Measurements from ENCODE around the gene PI4KB. TPM values are rescaled to one million over a fixed set of nuclear protein-coding genes. Genes with fewer than 3 reads are reported as not detected.

The PI4KB gene
- total and polyA plus RNA-seq, 9 of the 15 experiments (the other 6 are each of a cell fraction or from before 2014, with no cell fraction given) = 3.1 to 65.4 (median 45.1) TPM

DNA sequence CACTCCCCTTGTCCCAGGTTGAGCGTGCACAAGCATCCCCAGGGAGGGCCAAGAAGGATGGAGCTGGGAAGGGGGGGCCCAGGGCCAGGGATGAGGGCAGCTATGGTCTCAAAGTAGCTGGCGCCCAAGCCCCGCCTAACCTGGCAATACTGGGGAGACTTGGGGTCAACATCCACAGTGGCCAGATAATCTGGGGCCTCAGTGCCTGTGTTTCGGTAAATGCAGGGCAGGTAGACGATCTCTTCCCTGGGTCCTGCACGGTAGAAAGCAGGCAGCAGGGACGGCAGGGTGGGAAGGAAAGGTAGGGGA is 42.0 kb upstream of the PI4KB start:
- Histone ChIP-seq H3K4me2 (ENCODE audit: insufficient read depth, low read length) (no peak overlapping the region), H3K36me3 (ENCODE audit: control insufficient read depth, insufficient read depth, low read length) (peaks cover 36% of the 10 kb centered on the region; the same call in 2 of the 3 replicates), H3K79me2 (ENCODE audit: control insufficient read depth, insufficient read depth, low read length) (peaks cover 16% of the 10 kb centered on the region), H3K27ac (ENCODE audit: extremely low read depth, low read depth, low read length) (no peak overlapping the region), H2AFZ (ENCODE audit: low read depth, low read length) (no peak overlapping the region), H4K20me1 (replicated peaks; ENCODE audit: control insufficient read depth, insufficient read depth, low read length) (no peaks in the 10 kb centered on the region), H3K4me1 (replicated peaks in 1 of 2; ENCODE audit: control insufficient read depth in 2 of 2, insufficient read depth in 2 of 2, low read length in 2 of 2) (peaks cover 32 to 48% of the 10 kb centered on the region in 2 experiments), H3K9ac (ENCODE audit: insufficient read depth in 1 of 2, low read depth in 2 of 2, low read length in 2 of 2) (peak overlapping the region in 1 of 2 experiments; percentile 57; a peak in 1 of 4 replicates), H3K9me1 (ENCODE audit: control insufficient read depth, insufficient read depth, low read length) (no peaks in the 10 kb centered on the region), H3K4me3 (no peak overlapping the region), H3K27me3 (ENCODE audit: control insufficient read depth in 2 of 2, insufficient read depth in 2 of 2, low read length in 2 of 2) (no peaks in the 10 kb centered on the region), H3K9me3 (replicated peaks; ENCODE audit: control insufficient read depth, insufficient read depth, low read depth, low read length) (no peaks in the 10 kb centered on the region)
- TF ChIP-seq RBFOX2 (IDR thresholded peaks at IDR 0.05; ENCODE audit: low read depth, low read length) = 0 out of 2 replicates have a peak, but pooled peaks have one; percentile 18
- TF ChIP-seq ELF4 (CRISPR knock-in tag; IDR thresholded peaks at IDR 0.05) = no peak
- ATAC-seq = no peak
- BruUV-seq (replicated peaks) = no TSS peak
- 90% methylated on average over 7 of the region's 7 CpGs for WGBS (ENCODE audit: insufficient coverage, low coverage, missing lambda C conversion rate)
- POLR2A ChIA-PET = interaction anchor here (1.0 to 1.7 kb wide), 4 partner anchors 17 to 88 kb away, joined by 3 to 8 read pairs (median 6); partner anchors contain the start of gene ZNF687
- no peak for DNase-seq (ENCODE audit: extremely low read depth in 1 of 4, low spot score in 3 of 4)
- FAIRE-seq = no peak
- in situ Hi-C loops (cut with MboI) (no loop called here), intact Hi-C loops (cut with micrococcal nuclease) (no loop called here)
- CTCF ChIA-PET (ENCODE audit: low intra/inter-chr PET ratio) = no interaction called here

DNA sequence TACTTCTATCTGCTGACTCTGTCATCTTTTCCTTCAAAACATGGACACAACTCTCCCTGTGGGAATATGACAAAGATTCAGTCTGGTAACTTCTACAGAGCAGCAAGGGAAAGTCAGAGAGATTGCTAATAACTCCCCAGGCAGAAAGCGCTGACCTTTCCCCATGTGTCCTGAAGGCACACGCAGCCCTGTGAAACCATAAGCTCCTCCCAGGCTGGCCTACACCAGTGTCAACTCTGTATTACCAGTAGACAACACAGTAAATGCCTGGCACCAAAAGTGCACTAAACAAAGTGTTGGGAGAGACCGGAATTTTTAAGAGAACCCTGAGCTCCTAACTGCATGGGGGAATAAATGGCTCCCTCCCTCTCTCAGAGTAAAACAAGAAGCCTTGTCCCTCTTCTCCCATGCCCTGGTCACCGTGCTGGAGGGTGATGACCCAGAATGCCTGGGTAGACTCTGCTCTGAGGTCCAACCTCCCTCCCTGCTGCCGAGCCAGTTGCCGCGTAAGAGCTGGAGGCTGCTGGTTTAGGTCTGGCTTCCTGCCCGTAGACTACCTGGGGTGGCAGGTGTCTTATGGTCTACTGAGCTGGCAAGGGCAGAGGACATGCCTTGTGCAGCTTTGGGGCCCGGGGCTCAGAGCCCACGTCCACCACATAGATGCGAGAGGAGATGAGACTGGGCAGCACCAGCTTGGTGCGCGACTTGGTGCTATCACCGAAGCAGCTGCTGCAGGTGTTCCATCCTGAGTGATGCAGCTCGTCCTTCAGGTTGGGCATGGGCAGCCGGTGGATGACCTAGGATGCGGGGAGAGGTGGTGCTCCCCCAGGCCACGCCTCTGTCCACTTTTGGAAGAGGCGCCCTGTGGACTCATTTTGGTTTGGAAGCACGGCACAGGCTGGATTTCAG is 41.4 kb upstream of the PI4KB start:
- H3K9ac ChIP-seq (ENCODE audit: insufficient read depth in 1 of 2, low read depth in 2 of 2, low read length in 2 of 2) = peak overlapping the region in 1 of 2 experiments; percentile 11; a peak in 1 of 4 replicates
- peaks cover 16% of the 10 kb centered on the region for H3K79me2 ChIP-seq (ENCODE audit: control insufficient read depth, insufficient read depth, low read length)
- in situ Hi-C loops (cut with MboI) (no loop called here), intact Hi-C loops (cut with micrococcal nuclease) (no loop called here)
- H3K4me2 ChIP-seq (ENCODE audit: insufficient read depth, low read length) = no peak overlapping the region
- no peak for FAIRE-seq
- peaks cover 30 to 48% of the 10 kb centered on the region in 2 experiments for H3K4me1 ChIP-seq (replicated peaks in 1 of 2; ENCODE audit: control insufficient read depth in 2 of 2, insufficient read depth in 2 of 2, low read length in 2 of 2)
- no peaks in the 10 kb centered on the region for H4K20me1 ChIP-seq (replicated peaks; ENCODE audit: control insufficient read depth, insufficient read depth, low read length)
- POLR2A ChIA-PET = interaction anchor here (0.6 to 1.7 kb wide), 6 partner anchors 16 to 433 kb away, joined by 3 to 8 read pairs (median 4); partner anchors contain the start of gene ZNF687
- no peaks in the 10 kb centered on the region for H3K27me3 ChIP-seq (ENCODE audit: control insufficient read depth in 2 of 2, insufficient read depth in 2 of 2, low read length in 2 of 2)
- no peak overlapping the region for H3K4me3 ChIP-seq
- 87% methylated on average over 20 of the region's 20 CpGs for WGBS (ENCODE audit: insufficient coverage, low coverage, missing lambda C conversion rate)
- CTCF ChIA-PET (ENCODE audit: low intra/inter-chr PET ratio) = no interaction called here
- BruUV-seq (replicated peaks) = no TSS peak
- no peak overlapping the region for H2AFZ ChIP-seq (ENCODE audit: low read depth, low read length)
- peaks cover 39% of the 10 kb centered on the region; the same call in 2 of the 3 replicates for H3K36me3 ChIP-seq (ENCODE audit: control insufficient read depth, insufficient read depth, low read length)
- H3K9me1 ChIP-seq (ENCODE audit: control insufficient read depth, insufficient read depth, low read length) = no peaks in the 10 kb centered on the region
- H3K9me3 ChIP-seq (replicated peaks; ENCODE audit: control insufficient read depth, insufficient read depth, low read depth, low read length) = no peaks in the 10 kb centered on the region
- no peak for ATAC-seq
- no peak for DNase-seq (ENCODE audit: extremely low read depth in 1 of 4, low spot score in 3 of 4)
- H3K27ac ChIP-seq (ENCODE audit: extremely low read depth, low read depth, low read length) = no peak overlapping the region
- TF ChIP-seq HMG20A (CRISPR knock-in tag; conservative IDR thresholded peaks at IDR 0.05) = no peak
- TF ChIP-seq ZNF134 (CRISPR knock-in tag; conservative IDR thresholded peaks at IDR 0.05) = no peak
- TF ChIP-seq MCM2 (IDR thresholded peaks at IDR 0.05; ENCODE audit: low read depth) = no peak
- TF ChIP-seq HDAC2 (IDR thresholded peaks at IDR 0.05) = no peak
- no peak for TF ChIP-seq ZNF584 (CRISPR knock-in tag; IDR thresholded peaks at IDR 0.05; ENCODE audit: low read depth)
- no peak for TF ChIP-seq PCBP1 (IDR thresholded peaks at IDR 0.05; ENCODE audit: low read depth, low read length, poor library complexity, severe bottlenecking)
- TF ChIP-seq SMC3 (conservative IDR thresholded peaks at IDR 0.05; ENCODE audit: insufficient read depth, low read depth, low read length) = no peak
- TF ChIP-seq MEIS2 (IDR thresholded peaks at IDR 0.05; ENCODE audit: partially characterized antibody) = no peak
- no peak for TF ChIP-seq EP300 (IDR thresholded peaks at IDR 0.05; ENCODE audit: low read length)
- TF ChIP-seq, protein P1, sequence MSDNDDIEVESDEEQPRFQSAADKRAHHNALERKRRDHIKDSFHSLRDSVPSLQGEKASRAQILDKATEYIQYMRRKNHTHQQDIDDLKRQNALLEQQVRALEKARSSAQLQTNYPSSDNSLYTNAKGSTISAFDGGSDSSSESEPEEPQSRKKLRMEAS (CRISPR knock-in tag; IDR thresholded peaks at IDR 0.05) = no peak
- TF ChIP-seq ZBTB43 (CRISPR knock-in tag; IDR thresholded peaks at IDR 0.05) = no peak
- no peak for TF ChIP-seq MYNN (IDR thresholded peaks at IDR 0.05)
- no peak for TF ChIP-seq MYNN (CRISPR knock-in tag; IDR thresholded peaks at IDR 0.05)
